NCI-H187 (cell line): Measurements from ENCODE around the gene SHC2.

Source experiments
- DNase-seq, 2 experiments: peaks; one replicate each; lab custom pipeline; 2025; lab: John Stamatoyannopoulos, UW

SHC2 gene

GRCh38 chr19:371501-372168 is 89.2 kb downstream of the SHC2 start:
- no peak for DNase-seq

GRCh38 chr19:370641-371330 is 90.0 kb downstream of the SHC2 start:
- no peak for DNase-seq

- no peak for DNase-seq
Measured at GRCh38 chr19:369876-370275, 91.0 kb downstream of the SHC2 start.

GRCh38 chr19:369256-369655 is 91.6 kb downstream of the SHC2 start:
- no peak for DNase-seq

- DNase-seq, result no peak
Measured at GRCh38 chr19:368630-369024, 92.2 kb downstream of the SHC2 start.

GRCh38 chr19:367963-368629 is 92.7 kb downstream of the SHC2 start:
- no peak for DNase-seq

GRCh38 chr19:367561-367960 is 93.3 kb downstream of the SHC2 start:
- DNase-seq, result no peak

GRCh38 chr19:366951-367350 is 93.9 kb downstream of the SHC2 start:
- no peak for DNase-seq
